GM19240 (cell line): ENCODE results near the gene VSTM2A.
"Not testable (repeated sequence)": the region's sequence is repeated elsewhere in the genome, so short reads cannot be mapped to it uniquely, and the experiment has no call there.

ENCODE experiments used
- DNase-seq: peaks from one replicate; pipeline ENCODE4 v3.0.0; 2011; ENCODE audit warnings: low spot score; ENCODE audit not compliant: insufficient read length

Gene VSTM2A

GRCh38 chr7:54541669-54542625 lies at the start of gene VSTM2A:
Gene VSTM2A, plus strand, starts transcription at chr7:54542375. Its CDS starts 356 bp downstream, at chr7:54542731.
- DNase-seq: no peak

GRCh38 chr7:54504531-54504930 lies 37.6 kb upstream of the VSTM2A start:
- not testable (repeated sequence) for DNase-seq

- no peak for DNase-seq
Measured at GRCh38 chr7:54529568-54529967, 12.6 kb upstream of the VSTM2A start.

- no peak for DNase-seq
Measured at GRCh38 chr7:54538122-54538521, 4.1 kb upstream of the VSTM2A start.

- DNase-seq: no peak
Measured at GRCh38 chr7:54543051-54543488, 895 bp downstream of the VSTM2A start.

- DNase-seq: no peak
Measured at GRCh38 chr7:54544149-54544526, 2.0 kb downstream of the VSTM2A start.

GRCh38 chr7:54544527-54545240 lies 2.5 kb downstream of the VSTM2A start:
- DNase-seq: no peak

GRCh38 chr7:54545241-54545563 lies 3.0 kb downstream of the VSTM2A start:
- DNase-seq: no peak

GRCh38 chr7:54546081-54546985 lies 4.2 kb downstream of the VSTM2A start:
- DNase-seq: no peak

GRCh38 chr7:54546986-54547314 lies 4.8 kb downstream of the VSTM2A start:
- no peak for DNase-seq

GRCh38 chr7:54550471-54550870 lies 8.3 kb downstream of the VSTM2A start:
- DNase-seq: no peak

- DNase-seq: no peak
Measured at GRCh38 chr7:54556121-54556520, 13.9 kb downstream of the VSTM2A start.

- no peak for DNase-seq
Measured at GRCh38 chr7:54559401-54559800, 17.2 kb downstream of the VSTM2A start.

GRCh38 chr7:54560198-54560597 lies 18.0 kb downstream of the VSTM2A start:
- DNase-seq: no peak

- DNase-seq: no peak
Measured at GRCh38 chr7:54560723-54561122, 18.5 kb downstream of the VSTM2A start.

GRCh38 chr7:54563329-54563916 lies 21.2 kb downstream of the VSTM2A start:
- DNase-seq: no peak

- no peak for DNase-seq
Measured at GRCh38 chr7:54565432-54565831, 23.3 kb downstream of the VSTM2A start.

- DNase-seq: no peak
Measured at GRCh38 chr7:54581511-54581910, 39.3 kb downstream of the VSTM2A start.

GRCh38 chr7:54591404-54592386 lies 49.5 kb downstream of the VSTM2A start:
- no peak for DNase-seq

- DNase-seq: no peak
Measured at GRCh38 chr7:54596747-54597146, 54.6 kb downstream of the VSTM2A start.
